OCI-LY1 (cell line): ENCODE results near the gene PRRC2A.

Experiments used
- H2AFZ ChIP-seq: fragments of 200-600 bp; sonication (generic), shearing (Covaris generic); 2 replicates; pipeline ENCODE4 v1.6.0; 2014; ENCODE audit warnings: antibody characterized with exemption, mild to moderate bottlenecking, low read length
- H3F3A ChIP-seq: fragments of 200-600 bp; sonication (generic), shearing (Covaris generic); 2 replicates; pipeline ENCODE4 v1.6.0; 2014; ENCODE audit warnings: mild to moderate bottlenecking, antibody characterized with exemption, low read length, moderate library complexity; ENCODE audit not compliant: insufficient read depth
- H3K27ac ChIP-seq: fragments of 200-600 bp; sonication (generic); 2 replicates; pipeline ENCODE4 v1.5.1; 2014; ENCODE audit warnings: low read length, mixed run types, mild to moderate bottlenecking, low read depth; ENCODE audit not compliant: poor library complexity, severe bottlenecking
- H3K27me3 ChIP-seq: fragments of 200-600 bp; sonication (generic); 2 replicates; pipeline ENCODE4 v1.6.0; 2014; ENCODE audit warnings: antibody characterized with exemption, mild to moderate bottlenecking, low read length, moderate library complexity; ENCODE audit not compliant: insufficient read depth
- H3K36me3 ChIP-seq: fragments of 200-600 bp; sonication (generic); 2 replicates; pipeline ENCODE4 v1.6.1; 2014; ENCODE audit warnings: mild to moderate bottlenecking, antibody characterized with exemption, low read length, moderate library complexity, mixed read lengths; ENCODE audit not compliant: insufficient read depth
- H3K4me1 ChIP-seq: fragments of 200-600 bp; sonication (generic); 2 replicates; pipeline ENCODE4 v1.5.1; 2014; ENCODE audit warnings: mild to moderate bottlenecking, low read length, moderate library complexity; ENCODE audit not compliant: insufficient read depth, severe bottlenecking
- H3K4me2 ChIP-seq: fragments of 200-600 bp; sonication (generic), shearing (Covaris generic); 2 replicates; pipeline ENCODE4 v1.6.1; 2014; ENCODE audit warnings: low read length
- H3K4me3 ChIP-seq: fragments of 200-600 bp; sonication (generic); 2 replicates; pipeline ENCODE4 v1.5.1; 2014; ENCODE audit warnings: low read length, low read depth, mild to moderate bottlenecking, mixed read lengths; ENCODE audit not compliant: poor library complexity, severe bottlenecking
- H3K79me2 ChIP-seq: fragments of 200-600 bp; shearing (Covaris generic); 2 replicates; pipeline ENCODE4 v1.6.1; 2016; ENCODE audit warnings: mixed run types, low read length, mixed read lengths; ENCODE audit not compliant: insufficient read depth
- H3K9ac ChIP-seq: fragments of 200-600 bp; sonication (generic), shearing (Covaris generic); 2 replicates; pipeline ENCODE4 v1.6.1; 2014; ENCODE audit warnings: mild to moderate bottlenecking, low read length, mixed read lengths
- H3K9me2 ChIP-seq: fragments of 200-600 bp; sonication (generic), shearing (Covaris generic); 2 replicates; pipeline ENCODE4 v1.6.1; 2014; ENCODE audit warnings: low read depth, mild to moderate bottlenecking, low read length, mixed read lengths
- H3K9me3 ChIP-seq: fragments of 200-600 bp; shearing (Covaris generic); 2 replicates; pipeline ENCODE4 v1.6.1; 2014; ENCODE audit warnings: low read length, mixed read lengths
- H4K20me1 ChIP-seq: fragments of 200-600 bp; sonication (generic), shearing (Covaris generic); 2 replicates; pipeline ENCODE4 v1.6.0; 2016; ENCODE audit warnings: mild to moderate bottlenecking, low read length; ENCODE audit not compliant: insufficient read depth
- CTCF ChIP-seq: fragments of 200-600 bp; sonication (generic), shearing (Covaris generic); IDR thresholded peaks from 2 replicates; pipeline ENCODE4 v1.5.1; 2017; ENCODE audit warnings: mild to moderate bottlenecking, antibody characterized with exemption, low read length, moderate library complexity, mixed read lengths
- EZH2 ChIP-seq: fragments of 200-600 bp; sonication (generic), shearing (Covaris generic); IDR thresholded peaks from 2 replicates; pipeline ENCODE4 v1.8.0; 2017; ENCODE audit warnings: borderline replicate concordance, mixed run types, mild to moderate bottlenecking, antibody characterized with exemption, low read length, moderate library complexity, mixed read lengths

Gene PRRC2A

GRCh38 chr6:31652925-31653724, 32.6 kb downstream of the PRRC2A start:
- peaks cover 9% of the 10 kb centered on the region; the same call in 1 of the 2 replicates for H3K79me2 ChIP-seq
- H4K20me1 ChIP-seq: no peaks in the 10 kb centered on the region
- H3K9ac ChIP-seq: peak overlapping the region; percentile 87
- no peaks in the 10 kb centered on the region for H3K27me3 ChIP-seq
- H3K27ac ChIP-seq: peak overlapping the region; percentile 84
- H3K4me1 ChIP-seq: peaks cover 25% of the 10 kb centered on the region
- no peaks in the 10 kb centered on the region for H3K9me3 ChIP-seq
- peak overlapping the region; percentile 85 for H3K4me3 ChIP-seq
- no peaks in the 10 kb centered on the region for H3F3A ChIP-seq
- H3K9me2 ChIP-seq: no peaks in the 10 kb centered on the region
- no peak overlapping the region for H2AFZ ChIP-seq
- H3K36me3 ChIP-seq: peaks cover 18% of the 10 kb centered on the region
- H3K4me2 ChIP-seq: peak overlapping the region; percentile 91
- TF ChIP-seq EZH2 (no peak), CTCF (peak; percentile 33; the same call in 1 of the 2 replicates)

- H3K4me3 ChIP-seq: no peak overlapping the region
- H3K4me2 ChIP-seq: no peak overlapping the region
- TF ChIP-seq CTCF: no peak
- TF ChIP-seq EZH2: no peak
- 0 out of 2 replicates have a peak, but pooled peaks cover 4% of the 10 kb centered on the region for H3K36me3 ChIP-seq
- peaks cover 9% of the 10 kb centered on the region; the same call in 1 of the 2 replicates for H3K79me2 ChIP-seq
- no peaks in the 10 kb centered on the region for H4K20me1 ChIP-seq
- peaks cover 41% of the 10 kb centered on the region for H3K4me1 ChIP-seq
- H3K9ac ChIP-seq: no peak overlapping the region
- no peak overlapping the region for H2AFZ ChIP-seq
- H3K27ac ChIP-seq: no peak overlapping the region
- H3K9me2 ChIP-seq: no peaks in the 10 kb centered on the region
- no peaks in the 10 kb centered on the region for H3F3A ChIP-seq
- no peaks in the 10 kb centered on the region for H3K9me3 ChIP-seq
- H3K27me3 ChIP-seq: no peaks in the 10 kb centered on the region
These were observed 34.2 kb downstream of the PRRC2A start for GRCh38 chr6:31654574-31655348.

DNA sequence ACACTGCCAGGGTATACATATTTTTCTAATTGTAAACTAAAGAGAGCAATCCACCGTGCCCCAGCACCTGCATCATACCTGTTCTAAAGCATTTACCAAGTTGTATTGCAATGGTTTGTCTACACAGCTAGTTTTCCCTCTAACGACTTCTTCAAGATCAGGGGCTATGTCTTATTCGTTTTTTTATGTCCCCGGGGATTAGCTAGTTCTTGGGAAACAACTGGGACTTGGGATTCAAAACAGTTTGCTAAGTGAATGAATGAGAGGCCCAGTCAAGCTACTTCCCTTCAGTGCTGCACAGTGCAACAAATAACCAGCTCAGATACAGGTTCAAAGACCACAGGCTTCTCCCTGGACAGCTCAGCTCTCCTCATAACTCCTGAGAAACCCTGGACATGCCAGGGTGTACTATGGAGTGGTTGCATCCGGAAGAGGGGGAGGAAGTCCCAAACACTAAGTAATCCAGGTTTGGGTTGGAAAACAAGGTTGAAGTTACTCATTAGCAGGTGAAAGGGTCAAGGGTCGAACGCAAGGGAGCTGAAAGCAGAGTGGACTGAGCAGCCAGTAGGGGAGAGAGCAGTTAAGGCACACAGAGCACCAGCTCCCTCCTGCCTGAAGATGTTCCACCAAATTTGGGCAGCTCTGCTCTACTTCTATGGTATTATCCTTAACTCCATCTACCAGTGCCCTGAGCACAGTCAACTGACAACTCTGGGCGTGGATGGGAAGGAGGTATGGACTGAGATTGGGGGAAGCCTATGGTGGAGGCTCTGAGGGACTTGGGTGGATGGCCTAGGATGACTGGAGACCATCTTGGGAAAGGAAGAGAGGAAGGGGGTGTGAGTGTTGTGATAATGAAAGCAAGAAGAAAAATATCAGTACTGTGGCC, 35.1 kb downstream of the PRRC2A start, which contains the start of gene APOM:
Gene APOM (plus strand): TSS at position 546 of the 889 bp plus-strand sequence. CDS start 73 bp downstream, at position 619.
- Histone ChIP-seq H3K9ac (no peak within 1 kb of the TSS), H3K4me3 (no peak within 1 kb of the TSS), H3F3A (no peaks in the 10 kb centered on the region), H3K27ac (no peak within 1 kb of the TSS), H2AFZ (no peak within 1 kb of the TSS), H3K27me3 (no peaks in the 10 kb centered on the region), H3K9me3 (no peaks in the 10 kb centered on the region), H3K9me2 (no peaks in the 10 kb centered on the region), H4K20me1 (no peaks in the 10 kb centered on the region), H3K4me1 (peaks cover 44% of the 10 kb centered on the region), H3K4me2 (no peak within 1 kb of the TSS), H3K79me2 (peaks cover 15% of the 10 kb centered on the region; the same call in 1 of the 2 replicates), H3K36me3 (0 out of 2 replicates have a peak, but pooled peaks cover 4% of the 10 kb centered on the region)
- TF ChIP-seq EZH2 (no peak), CTCF (no peak)
